ENCODE results near the gene BLM.
A peak's percentile ranks its signal among the peaks of the same experiment; 100 is the strongest.
"Not testable (repeated sequence)": the region's sequence is repeated elsewhere in the genome, so short reads cannot be mapped to it uniquely, and the experiment has no call there.

The BLM gene

GRCh38 chr15:90740545-90740944 lies 23.4 kb downstream of the BLM start:
- not testable (repeated sequence) for DNase-seq (ENCODE audit: low spot score)

GRCh38 chr15:90742087-90742486 lies 24.9 kb downstream of the BLM start:
- DNase-seq (ENCODE audit: low spot score): no peak

- no peak for DNase-seq (ENCODE audit: low spot score)
Observed at GRCh38 chr15:90743407-90743806, 26.3 kb downstream of the BLM start.

- DNase-seq (ENCODE audit: low spot score): no peak
Observed at GRCh38 chr15:90744759-90745402, 27.7 kb downstream of the BLM start.

GRCh38 chr15:90749754-90750153 lies 32.6 kb downstream of the BLM start:
- DNase-seq (ENCODE audit: low spot score): no peak

GRCh38 chr15:90750186-90750585 lies 33.0 kb downstream of the BLM start:
- DNase-seq (ENCODE audit: low spot score): no peak

GRCh38 chr15:90751300-90751825 lies 34.2 kb downstream of the BLM start:
- DNase-seq (ENCODE audit: low spot score): no peak

GRCh38 chr15:90756916-90757315 lies 39.8 kb downstream of the BLM start:
- peak; percentile 54 for DNase-seq (ENCODE audit: low spot score)

- no peak for DNase-seq (ENCODE audit: low spot score)
Observed at GRCh38 chr15:90757461-90757860, 40.3 kb downstream of the BLM start.

GRCh38 chr15:90760661-90761232 lies 43.6 kb downstream of the BLM start:
- DNase-seq (ENCODE audit: low spot score): peak; percentile 69

- DNase-seq (ENCODE audit: low spot score): no peak
Observed at GRCh38 chr15:90761629-90762028, 44.5 kb downstream of the BLM start.

GRCh38 chr15:90762109-90762508 lies 45.0 kb downstream of the BLM start:
- no peak for DNase-seq (ENCODE audit: low spot score)

GRCh38 chr15:90763366-90764099 lies 46.4 kb downstream of the BLM start:
- no peak for DNase-seq (ENCODE audit: low spot score)

- no peak for DNase-seq (ENCODE audit: low spot score)
Observed at GRCh38 chr15:90765531-90765930, 48.4 kb downstream of the BLM start.

- no peak for DNase-seq (ENCODE audit: low spot score)
Observed at GRCh38 chr15:90765966-90766365, 48.8 kb downstream of the BLM start.

- DNase-seq (ENCODE audit: low spot score): no peak
Observed at GRCh38 chr15:90769375-90769774, 52.2 kb downstream of the BLM start.

- DNase-seq (ENCODE audit: low spot score): no peak
Observed at GRCh38 chr15:90773485-90773884, 56.3 kb downstream of the BLM start.

- no peak for DNase-seq (ENCODE audit: low spot score)
Observed at GRCh38 chr15:90774731-90775514, 57.8 kb downstream of the BLM start.

- DNase-seq (ENCODE audit: low spot score): no peak
Observed at GRCh38 chr15:90780916-90781315, 63.8 kb downstream of the BLM start.

- DNase-seq (ENCODE audit: low spot score): no peak
Observed at GRCh38 chr15:90782442-90782841, 65.3 kb downstream of the BLM start.

- DNase-seq (ENCODE audit: low spot score): no peak
Observed at GRCh38 chr15:90787881-90788280, 70.7 kb downstream of the BLM start.

GRCh38 chr15:90789462-90789861 lies 72.3 kb downstream of the BLM start:
- DNase-seq (ENCODE audit: low spot score): no peak
